Gastroesophageal sphincter (tissue), 3 donors: ENCODE results near the gene BBS7.

Source experiments
- CTCF ChIP-seq, 4 experiments: fragments of 200-600 bp in 2 of 4; fragments of 450-650 bp in 2 of 4; sonication (generic) in 1 of 4; IDR thresholded peaks; one replicate each; pipeline ENCODE4 v1.5.1; 2017 to 2019; ENCODE audit warnings: antibody characterized with exemption in 4 of 4, mild to moderate bottlenecking in 2 of 4, moderate library complexity in 2 of 4
- EP300 ChIP-seq: sonication (generic); formaldehyde crosslinking; IDR thresholded peaks from one replicate; pipeline ENCODE4 v1.6.1; 2017; ENCODE audit warnings: antibody characterized with exemption, mild to moderate bottlenecking
- POLR2A ChIP-seq, 2 donors: fragments of 450-650 bp; IDR thresholded peaks; one replicate each; pipeline ENCODE4 v1.6.1; 2017; ENCODE audit warnings: antibody characterized with exemption in 2 of 2, mild to moderate bottlenecking in 2 of 2, moderate library complexity in 1 of 2

GRCh38 chr4:121819216-121819965 is 50.9 kb downstream of the BBS7 start:
- no peak for TF ChIP-seq EP300
- TF ChIP-seq POLR2A (IDR thresholded peaks at IDR 0.05) = no peak
- no peak for TF ChIP-seq CTCF (IDR thresholded peaks at IDR 0.05)
